Measurements from ENCODE around the gene GALM.

- TF ChIP-seq CTCF (IDR thresholded peaks at IDR 0.05; ENCODE audit: insufficient read depth, low read length, poor library complexity, severe bottlenecking): no peak
- TF ChIP-seq EZH2phosphoT487 (conservative IDR thresholded peaks at IDR 0.05; ENCODE audit: low read length): no peak
Observed at GRCh38 chr2:38655441-38655840, 10.5 kb upstream of the GALM start.

All from SU-DHL-6 (cell line).